Endodermal cell (in vitro differentiated cells): ENCODE results near the gene PLEKHG3. TPM values are rescaled to one million over a fixed set of nuclear protein-coding genes. Genes with fewer than 3 reads are reported as not detected.

ENCODE experiments used
- DNase-seq: peaks from one replicate; pipeline ENCODE4 v3.0.0-alpha.2; 2017
- H3K27ac ChIP-seq: 2 replicates; pipeline ENCODE4 v1.5.1; 2013; ENCODE audit warnings: mild to moderate bottlenecking, low read depth, low read length, moderate library complexity
- H3K27me3 ChIP-seq: 2 replicates; pipeline ENCODE4 v1.6.1; 2013; ENCODE audit warnings: mild to moderate bottlenecking, low read length, moderate library complexity; ENCODE audit not compliant: insufficient read depth, control insufficient read depth, poor library complexity, severe bottlenecking
- H3K36me3 ChIP-seq: 2 replicates; pipeline ENCODE4 v1.7.0; 2013; ENCODE audit warnings: mild to moderate bottlenecking, low read length, moderate library complexity; ENCODE audit not compliant: control insufficient read depth, insufficient read depth
- H3K4me1 ChIP-seq: one replicate; pipeline ENCODE4 v1.7.0; 2013; ENCODE audit warnings: low read length; ENCODE audit not compliant: control insufficient read depth, insufficient read depth
- H3K4me3 ChIP-seq: 2 replicates; pipeline ENCODE4 v1.5.1; 2013; ENCODE audit warnings: mild to moderate bottlenecking, low read length, moderate library complexity
- H3K9ac ChIP-seq: 2 replicates; pipeline ENCODE4 v1.6.1; 2013; ENCODE audit warnings: mild to moderate bottlenecking, low read length, moderate library complexity; ENCODE audit not compliant: poor library complexity, severe bottlenecking; ENCODE audit errors: extremely low read depth
- H3K9me3 ChIP-seq: 2 replicates; pipeline ENCODE4 v1.6.1; 2013; ENCODE audit warnings: mild to moderate bottlenecking, low read length, moderate library complexity; ENCODE audit not compliant: control insufficient read depth
- H3K27ac Mint-ChIP-seq: 2 replicates; pipeline ENCODE4 v1.8.0; 2020; ENCODE audit warnings: mixed read lengths
- H3K27me3 Mint-ChIP-seq: 2 replicates; pipeline ENCODE4 v1.8.0; 2021; ENCODE audit warnings: mild to moderate bottlenecking, mixed read lengths; ENCODE audit not compliant: insufficient read depth
- H3K36me3 Mint-ChIP-seq: 2 replicates; pipeline ENCODE4 v1.8.0; 2020; ENCODE audit warnings: low read depth, mixed read lengths
- H3K4me1 Mint-ChIP-seq: 2 replicates; pipeline ENCODE4 v1.8.0; 2020; ENCODE audit warnings: mixed read lengths
- H3K4me3 Mint-ChIP-seq: 2 replicates; pipeline ENCODE4 v1.8.0; 2020; ENCODE audit warnings: mild to moderate bottlenecking, moderate library complexity, mixed read lengths
- H3K9me3 Mint-ChIP-seq: 2 replicates; pipeline ENCODE4 v1.8.0; 2020; ENCODE audit warnings: mild to moderate bottlenecking, mixed read lengths
- CTCF ChIP-seq: fragments of 200-600 bp; sonication (generic); conservative IDR thresholded peaks from 2 replicates; pipeline ENCODE4 v1.5.0; 2021; ENCODE audit warnings: antibody characterized with exemption, mild to moderate bottlenecking
- WGBS, 2 experiments: methylation state at CpG; one replicate each; pipeline versions ENCODE4 v1.1.5 to v1.1.7; 2013; ENCODE audit warnings: missing lambda C conversion rate in 2 of 2, mixed read lengths in 1 of 2; ENCODE audit not compliant: insufficient coverage in 1 of 2, insufficient read length in 1 of 2; 5-methylcytosine and 5-hydroxymethylcytosine counted together
- total RNA-seq, 2 donors: library from RNA; stranded (reverse); fragmentation: NEBNext Ultra II Directional in 1 of 2; extraction: Animal tissue kit (Norgen Biotek cat#: 25700) in 1 of 2; gene quantifications; 2 replicates in 1 of 2; 3 replicates in 1 of 2; pipeline ENCODE4 v1.2.1, GENCODE V29; 2021

PLEKHG3 gene
- total RNA-seq, 2 donors from 2014 or later = 31.7 to 52.6 TPM

GRCh38 chr14:64685371-64686281 is 18.6 kb upstream of the PLEKHG3 start:
- H3K4me3 ChIP-seq = no peak overlapping the region
- H3K9me3 Mint-ChIP-seq = no peaks in the 10 kb centered on the region
- peaks cover 67% of the 10 kb centered on the region for H3K27me3 Mint-ChIP-seq
- H3K27ac ChIP-seq = no peak overlapping the region
- H3K4me3 Mint-ChIP-seq = no peak overlapping the region
- H3K36me3 Mint-ChIP-seq = no peaks in the 10 kb centered on the region
- no peaks in the 10 kb centered on the region for H3K9me3 ChIP-seq
- 51 to 72% methylated on average over 5 to 10 of the region's 10 CpGs for whole genome bisulfite sequencing, 2 experiments
- H3K4me1 Mint-ChIP-seq = peaks cover 26% of the 10 kb centered on the region
- no peak overlapping the region for H3K27ac Mint-ChIP-seq
- H3K9ac ChIP-seq = no peak overlapping the region
- H3K4me1 ChIP-seq = peaks cover 5% of the 10 kb centered on the region
- H3K27me3 ChIP-seq = peaks cover 38% of the 10 kb centered on the region
- no peak for DNase-seq
- no peak for TF ChIP-seq CTCF
- no peaks in the 10 kb centered on the region for H3K36me3 ChIP-seq

- no peak overlapping the region for H3K4me3 Mint-ChIP-seq
- peaks cover 38% of the 10 kb centered on the region for H3K27me3 ChIP-seq
- no peak for DNase-seq
Observed at GRCh38 chr14:64686282-64686615, 18.0 kb upstream of the PLEKHG3 start.

GRCh38 chr14:64688031-64688430 is 16.2 kb upstream of the PLEKHG3 start:
- Mint-ChIP-seq H3K4me1 (peaks cover 21% of the 10 kb centered on the region), H3K36me3 (no peaks in the 10 kb centered on the region), H3K27ac (no peak overlapping the region), H3K4me3 (no peak overlapping the region), H3K9me3 (no peaks in the 10 kb centered on the region), H3K27me3 (peaks cover 88% of the 10 kb centered on the region)
- Histone ChIP-seq H3K9ac (no peak overlapping the region), H3K27me3 (peaks cover 49% of the 10 kb centered on the region), H3K9me3 (no peaks in the 10 kb centered on the region), H3K27ac (no peak overlapping the region), H3K36me3 (no peaks in the 10 kb centered on the region), H3K4me1 (peaks cover 5% of the 10 kb centered on the region), H3K4me3 (no peak overlapping the region)
- TF ChIP-seq CTCF = no peak
- WGBS, 2 experiments = 67 to 75% methylated on average over 2 of the region's 2 CpGs
- no peak for DNase-seq

More at GRCh38 chr14:64686282-64686615, 18.0 kb upstream of the PLEKHG3 start:
- 82 to 91% methylated on average over 7 of the region's 7 CpGs for WGBS, 2 experiments
- Histone ChIP-seq H3K9me3 (no peaks in the 10 kb centered on the region), H3K36me3 (no peaks in the 10 kb centered on the region), H3K4me3 (no peak overlapping the region), H3K4me1 (peaks cover 5% of the 10 kb centered on the region), H3K27ac (no peak overlapping the region), H3K9ac (no peak overlapping the region)
- H3K27ac Mint-ChIP-seq = no peak overlapping the region
- TF ChIP-seq CTCF = no peak
- peaks cover 74% of the 10 kb centered on the region for H3K27me3 Mint-ChIP-seq
- no peaks in the 10 kb centered on the region for H3K9me3 Mint-ChIP-seq
- H3K36me3 Mint-ChIP-seq = no peaks in the 10 kb centered on the region
- peaks cover 26% of the 10 kb centered on the region for H3K4me1 Mint-ChIP-seq
